K562 (cell line): ENCODE results near the gene OR8B3. TPM values are rescaled to one million over a fixed set of nuclear protein-coding genes. Genes with fewer than 3 reads are reported as not detected.

Source experiments
- ATAC-seq: fragments of 200-7000 bp; cut with Tn5 transposase; 3 replicates; pipeline ENCODE4 v1.9.1; 2020; ENCODE audit warnings: moderate library complexity
- BruUV-seq: library from RNA; stranded (reverse); fragments of 400-500 nt; replicated peaks from 2 replicates; lab custom pipeline; 2021; lab: Mats Ljungman, UMichigan
- CTCF ChIA-PET: fragments of 300-600 bp; formaldehyde crosslinking; extraction: SDS; loops from one replicate; lab custom pipeline; 2021; ENCODE audit warnings: low intra/inter-chr PET ratio; lab: Yijun Ruan, JAX
- POLR2A ChIA-PET: fragments of 300-600, 350-650 bp; sonication (Branson Sonifier 250); formaldehyde crosslinking; extraction: SDS; loops from one replicate; lab custom pipeline; 2021; ENCODE audit warnings: antibody characterized with exemption, inconsistent platforms; lab: Yijun Ruan, JAX
- DNase-seq, 4 experiments: peaks; one replicate each; pipeline versions ENCODE4 v3.0.0 to v3.0.0-alpha.2; 2011 to 2018; ENCODE audit warnings: low spot score in 3 of 4, mixed read lengths in 3 of 4; ENCODE audit errors: extremely low read depth in 1 of 4
- FAIRE-seq: peaks from 2 replicates; lab custom pipeline; 2011; peaks lifted over from hg19 to GRCh38; lab: Jason Lieb, UNC
- H2AFZ ChIP-seq: 2 replicates; pipeline ENCODE4 v1.6.0; 2011; ENCODE audit warnings: low read depth, low read length, control low read depth, inconsistent platforms
- H3K27ac ChIP-seq: fragments of 200-600 bp; 3 replicates; pipeline ENCODE4 v1.8.0; 2011; ENCODE audit warnings: low read depth, mild to moderate bottlenecking, control low read depth, inconsistent platforms, low read length, moderate library complexity, mixed read lengths; ENCODE audit errors: extremely low read depth
- H3K27me3 ChIP-seq, 2 experiments: fragments of 300-600 bp in 1 of 2; 2 replicates in 1 of 2; 3 replicates in 1 of 2; pipeline versions ENCODE4 v1.6.0 to v1.8.0; 2011; ENCODE audit warnings: inconsistent platforms in 2 of 2, low read length in 2 of 2, mild to moderate bottlenecking in 1 of 2, mixed read lengths in 1 of 2, moderate library complexity in 1 of 2; ENCODE audit not compliant: control insufficient read depth in 2 of 2, insufficient read depth in 2 of 2
- H3K36me3 ChIP-seq: fragments of 300-600 bp; 3 replicates; pipeline ENCODE4 v1.8.0; 2011; ENCODE audit warnings: mild to moderate bottlenecking, low read length, inconsistent platforms; ENCODE audit not compliant: control insufficient read depth, insufficient read depth
- H3K4me1 ChIP-seq, 2 experiments: fragments of 200-600 bp in 1 of 2; replicated peaks in 1 of 2; 2 replicates in 1 of 2; 3 replicates in 1 of 2; pipeline versions ENCODE4 v1.5.1 to v1.8.0; 2011; ENCODE audit warnings: inconsistent platforms in 2 of 2, low read length in 2 of 2, mild to moderate bottlenecking in 1 of 2, mixed read lengths in 1 of 2, moderate library complexity in 1 of 2; ENCODE audit not compliant: control insufficient read depth in 2 of 2, insufficient read depth in 2 of 2
- H3K4me2 ChIP-seq: 2 replicates; pipeline ENCODE4 v1.6.1; 2011; ENCODE audit warnings: low read length, control low read depth, inconsistent platforms, mixed read lengths; ENCODE audit not compliant: insufficient read depth
- H3K4me3 ChIP-seq: fragments of 200-600 bp; sonication (generic), shearing (Covaris generic); 2 replicates; pipeline ENCODE4 v1.5.1; 2016; ENCODE audit warnings: control low read depth, inconsistent platforms
- H3K79me2 ChIP-seq: fragments of 200-600 bp; 3 replicates; pipeline ENCODE4 v1.8.0; 2011; ENCODE audit warnings: low read length, inconsistent platforms; ENCODE audit not compliant: control insufficient read depth, insufficient read depth
- H3K9ac ChIP-seq, 2 experiments: 2 replicates each; pipeline versions ENCODE4 v1.6.0 to v1.6.1; 2011; ENCODE audit warnings: low read depth in 2 of 2, low read length in 2 of 2, control low read depth in 1 of 2, inconsistent platforms in 1 of 2, mild to moderate bottlenecking in 1 of 2, mixed read lengths in 1 of 2; ENCODE audit not compliant: insufficient read depth in 1 of 2
- H3K9me1 ChIP-seq: one replicate; pipeline ENCODE4 v1.6.0; 2011; ENCODE audit warnings: inconsistent platforms, mild to moderate bottlenecking, low read length, moderate library complexity; ENCODE audit not compliant: control insufficient read depth, insufficient read depth
- H3K9me3 ChIP-seq: replicated peaks from 2 replicates; pipeline ENCODE4 v1.5.1; 2011; ENCODE audit warnings: low read depth, low read length, inconsistent platforms; ENCODE audit not compliant: control insufficient read depth, insufficient read depth
- H4K20me1 ChIP-seq: replicated peaks from 2 replicates; pipeline ENCODE4 v1.6.1; 2011; ENCODE audit warnings: low read length, inconsistent platforms, mixed read lengths; ENCODE audit not compliant: control insufficient read depth, insufficient read depth
- CBX5 ChIP-seq: IDR thresholded peaks from 2 replicates; pipeline ENCODE4 v1.6.1; 2014; ENCODE audit warnings: low read depth, borderline replicate concordance
- EHMT2 ChIP-seq: fragments of 450-650 bp; IDR thresholded peaks from 2 replicates; pipeline ENCODE4 v1.6.1; 2018; ENCODE audit warnings: antibody characterized with exemption
- ERF ChIP-seq: fragments of 450-650 bp; formaldehyde crosslinking; IDR thresholded peaks from 2 replicates; pipeline ENCODE4 v1.4.0; 2020; ENCODE audit warnings: mild to moderate bottlenecking, mixed read lengths
- GABPA ChIP-seq: fragments of 200-800 bp; sonication (Bioruptor generic); conservative IDR thresholded peaks from 2 replicates; pipeline ENCODE4 v1.6.1; 2016; ENCODE audit warnings: low read depth, missing genetic modification characterization, missing compliant biosample characterization
- NCOA2 ChIP-seq, 2 experiments: fragments of 450-650 bp; IDR thresholded peaks; 2 replicates each; pipeline ENCODE4 v1.6.1; 2018; ENCODE audit warnings: mild to moderate bottlenecking in 2 of 2, moderate library complexity in 1 of 2; ENCODE audit not compliant: partially characterized antibody in 2 of 2
- NFE2L1 ChIP-seq: fragments of 450-650 bp; IDR thresholded peaks from 2 replicates; pipeline ENCODE4 v1.6.1; 2016; ENCODE audit warnings: missing genetic modification characterization, low read depth, mild to moderate bottlenecking, missing compliant biosample characterization, moderate library complexity, borderline replicate concordance
- SAFB2 ChIP-seq: fragments of 200-400 bp; formaldehyde crosslinking; IDR thresholded peaks from 2 replicates; pipeline ENCODE4 v1.6.1; 2018; ENCODE audit warnings: borderline replicate concordance, low read length, low read depth, moderate library complexity; ENCODE audit not compliant: severe bottlenecking
- ZNF263 ChIP-seq: sonication (generic); formaldehyde crosslinking; IDR thresholded peaks from 2 replicates; pipeline ENCODE4 v1.8.0; 2022; ENCODE audit warnings: mild to moderate bottlenecking, missing genetic modification reagents, borderline replicate concordance
- WGBS: fragments of 100-300 bp; shearing (Covaris generic); methylation state at CpG from one replicate; pipeline ENCODE4 v1.1.6; 2016; ENCODE audit warnings: low coverage, mixed read lengths; ENCODE audit not compliant: insufficient coverage; ENCODE audit errors: missing lambda C conversion rate; 5-methylcytosine and 5-hydroxymethylcytosine counted together
- in situ Hi-C: fragments of 300-500 bp; cut with MboI; formaldehyde crosslinking; loops from 4 replicates; pipeline ENCODE4 v1.15.0; 2018; ENCODE audit warnings: inconsistent platforms, mixed read lengths
- intact Hi-C: fragments of 100-400 bp; cut with micrococcal nuclease; formaldehyde crosslinking; loops from 2 replicates; pipeline ENCODE4 v1.14.2; 2022
- polyA plus RNA-seq, 8 experiments: library from polyadenylated mRNA; depleted of rRNA in 4 of 8; stranded (reverse) in 5 of 8; unstranded in 3 of 8; fragments of >200 nt; fragmentation: Nextera tagmentation in 2 of 8; fragmentation: Illumina TruSeq in 1 of 8; extraction: Ambion mirVana in 2 of 8; extraction: Trizol in 1 of 8; gene quantifications; 2 replicates each; pipeline versions ENCODE4 v1.2.1 to v1.2.3, GENCODE V29; 2011 to 2014; ENCODE audit warnings: inconsistent platforms in 1 of 8, missing spikeins in 1 of 8
- total RNA-seq, 7 experiments: library from RNA; depleted of rRNA in 6 of 7; stranded (reverse); fragments of >200 nt in 6 of 7; fragmentation: Illumina TruSeq in 2 of 7; extraction: Trizol in 2 of 7; gene quantifications; 2 replicates each; pipeline versions ENCODE4 v1.2.1 to v1.2.3, GENCODE V29; 2011 to 2021; ENCODE audit warnings: low replicate concordance in 1 of 7
- TF ChIP-seq, protein P1 (sequence below): fragments of 450-650 bp; formaldehyde crosslinking; IDR thresholded peaks from 2 replicates; pipeline ENCODE4 v1.4.0; 2022; ENCODE audit warnings: mild to moderate bottlenecking, moderate library complexity

OR8B3 gene
- total and polyA plus RNA-seq, 9 of the 15 experiments (the other 6 are each of a cell fraction or from before 2014, with no cell fraction given): 0.13 TPM; not detected in 8

DNA sequence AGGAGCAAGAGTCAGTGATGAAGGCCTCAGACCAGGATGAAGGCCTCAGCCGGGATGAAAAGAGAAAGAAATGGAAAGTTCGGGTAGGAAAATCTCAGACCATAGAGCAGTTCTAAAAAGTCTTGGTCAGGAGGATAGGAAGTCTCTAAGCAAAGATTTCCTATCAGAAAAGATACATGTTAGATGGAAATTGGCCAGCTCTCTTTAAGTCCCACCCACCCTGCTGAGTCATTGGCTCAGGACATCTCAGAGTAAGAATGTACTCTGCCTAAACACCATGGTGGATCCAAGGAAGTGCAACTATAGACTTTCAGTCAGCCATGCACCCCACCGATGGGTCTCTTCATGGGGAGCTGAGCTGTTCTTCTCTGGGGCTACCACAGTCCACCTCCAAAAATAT lies 4.4 kb downstream of the OR8B3 start (continued):
- no peak for TF ChIP-seq NCOA2 (IDR thresholded peaks at IDR 0.05; ENCODE audit: partially characterized antibody in 2 of 2)
- no peak for TF ChIP-seq ERF (CRISPR knock-in tag)
- TF ChIP-seq, protein P1, sequence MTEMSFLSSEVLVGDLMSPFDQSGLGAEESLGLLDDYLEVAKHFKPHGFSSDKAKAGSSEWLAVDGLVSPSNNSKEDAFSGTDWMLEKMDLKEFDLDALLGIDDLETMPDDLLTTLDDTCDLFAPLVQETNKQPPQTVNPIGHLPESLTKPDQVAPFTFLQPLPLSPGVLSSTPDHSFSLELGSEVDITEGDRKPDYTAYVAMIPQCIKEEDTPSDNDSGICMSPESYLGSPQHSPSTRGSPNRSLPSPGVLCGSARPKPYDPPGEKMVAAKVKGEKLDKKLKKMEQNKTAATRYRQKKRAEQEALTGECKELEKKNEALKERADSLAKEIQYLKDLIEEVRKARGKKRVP (CRISPR knock-in tag): no peak

DNA sequence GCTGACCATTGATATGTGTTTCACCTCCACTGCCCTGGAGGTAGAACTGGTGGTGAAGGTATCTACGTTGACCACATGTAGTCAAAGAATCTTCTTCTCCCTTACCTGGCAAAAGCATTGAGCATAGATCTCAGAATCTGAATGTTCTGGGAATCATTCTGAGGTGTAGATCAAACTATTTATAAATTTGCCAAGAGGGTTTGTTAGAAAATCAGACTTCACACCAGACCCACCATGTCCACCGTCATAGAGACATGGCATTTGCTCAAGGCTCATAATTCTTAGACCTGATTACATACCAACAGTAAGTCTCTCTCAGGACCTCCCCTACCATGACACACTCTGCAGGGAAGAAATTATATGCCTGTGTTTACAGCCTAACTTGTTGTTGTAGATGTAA lies 14.4 kb downstream of the OR8B3 start, which contains the start of gene OR8B2:
TSS of gene OR8B2 (minus strand) at position 101 of the 400 bp plus-strand sequence. CDS start 1,156 bp downstream, outside the sequence.
- Histone ChIP-seq H4K20me1 (no peaks in the 10 kb centered on the region), H3K9ac (no peak within 1 kb of the TSS)
- intact Hi-C loops: loop anchor here (10.0 kb wide), 1 partner anchor 60 kb away; the partner anchor contains the start of gene OR8D2
- no TSS peak for BruUV-seq
- FAIRE-seq (peak; percentile 19), ATAC-seq (no peak)
- TF ChIP-seq NFE2L1 (tag) (no peak), GABPA (tag) (no peak), SAFB2 (no peak), ZNF263 (CRISPR knock-in tag) (no peak), CBX5 (no peak), EHMT2 (no peak)
- TF ChIP-seq, all 486 proteins: peak for 0
- Histone ChIP-seq H3K79me2 (no peaks in the 10 kb centered on the region), H3K4me1 (peaks cover 0 to 2% of the 10 kb centered on the region in 2 experiments; a peak in 2 of 5 replicates), H3K27me3 (no peaks in the 10 kb centered on the region), H3K9me1 (no peaks in the 10 kb centered on the region), H3K9me3 (no peaks in the 10 kb centered on the region), H3K4me2 (no peak within 1 kb of the TSS), H2AFZ (no peak within 1 kb of the TSS), H3K4me3 (no peak within 1 kb of the TSS), H3K27ac (no peak within 1 kb of the TSS), H3K36me3 (no peaks in the 10 kb centered on the region)
- CTCF ChIA-PET: no interaction called here
- POLR2A ChIA-PET: no interaction called here
- no peak for DNase-seq
- WGBS: 66% methylated on average over 2 of the region's 2 CpGs
- in situ Hi-C loops: no loop called here
